Measurements from ENCODE around the gene CYFIP1.

CYFIP1 gene

GRCh38 chr15:22949074-22949547 lies 31.1 kb downstream of the CYFIP1 start:
- peak; percentile 52 for DNase-seq (ENCODE audit: low read depth)

DNA sequence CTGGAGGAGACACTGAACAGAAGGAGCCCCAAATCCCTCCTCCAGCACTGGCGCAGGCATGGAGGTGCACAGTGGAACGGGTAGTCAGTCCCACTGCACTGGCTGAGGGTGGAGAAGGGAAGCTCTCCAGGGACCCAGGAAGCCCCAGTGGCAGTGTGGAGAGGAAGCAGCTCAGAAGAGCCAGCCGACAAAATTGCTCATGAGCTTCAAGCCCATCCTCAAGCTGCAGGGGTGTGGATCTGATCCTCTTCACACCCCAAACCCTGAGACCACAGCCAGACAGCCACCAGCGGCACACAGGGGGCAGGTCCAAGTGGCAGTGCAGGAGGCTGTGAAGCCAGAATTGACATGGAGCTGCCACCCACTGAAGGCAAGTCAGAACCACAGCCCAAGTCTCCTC lies 32.1 kb downstream of the CYFIP1 start:
- DNase-seq (ENCODE audit: low read depth) = no peak

DNA sequence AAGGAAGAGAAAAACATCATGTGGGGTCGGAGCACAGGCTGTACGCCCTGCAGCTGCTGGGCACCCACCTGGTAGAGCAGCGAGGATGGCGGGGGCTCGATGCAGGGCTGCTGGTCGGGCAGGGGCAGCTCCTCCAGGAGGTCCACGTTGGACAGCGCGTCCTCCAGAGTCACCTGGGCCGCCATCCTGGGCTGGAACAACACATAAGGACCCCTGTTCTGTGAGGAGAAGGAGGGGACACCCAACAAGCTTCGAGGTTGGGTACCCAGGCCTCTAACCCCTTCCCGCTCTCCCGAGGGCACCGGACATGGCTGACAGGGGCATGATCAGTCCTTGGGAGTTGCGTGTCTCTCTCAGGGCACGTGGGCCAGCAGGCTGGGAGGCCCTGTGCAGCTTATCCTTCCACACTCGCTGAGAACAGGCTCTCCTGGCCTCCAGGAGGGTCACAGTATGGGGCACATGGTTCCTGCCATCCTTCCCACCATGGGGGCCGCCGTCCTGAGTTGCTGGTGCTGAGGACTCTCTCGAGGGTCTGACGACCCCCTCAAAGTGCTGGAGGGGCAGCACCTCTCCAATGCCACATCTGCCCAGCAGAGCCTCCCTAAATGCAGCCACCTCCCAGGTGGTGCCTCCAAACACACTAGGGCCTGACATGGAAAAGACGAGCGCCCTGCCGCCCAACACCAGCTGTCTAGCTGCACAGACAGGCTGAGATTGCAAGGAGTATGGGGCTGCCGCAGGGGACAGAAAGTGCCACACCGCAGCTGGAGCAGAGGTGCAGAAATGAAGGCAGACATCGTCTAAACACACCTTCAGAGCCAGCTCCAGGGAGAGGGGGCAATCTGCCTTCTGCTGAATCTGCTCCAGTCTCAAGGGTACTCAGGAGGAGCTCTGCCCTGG lies 32.8 kb downstream of the CYFIP1 start:
- no peak for DNase-seq (ENCODE audit: low read depth)

GRCh38 chr15:22945071-22945470 lies 35.1 kb downstream of the CYFIP1 start:
- DNase-seq (ENCODE audit: low read depth) = no peak

- no peak for DNase-seq (ENCODE audit: low read depth)
These were observed 35.5 kb downstream of the CYFIP1 start for GRCh38 chr15:22944651-22945050.

- DNase-seq (ENCODE audit: low read depth) = no peak
These were observed 37.3 kb downstream of the CYFIP1 start for GRCh38 chr15:22942877-22943276.

- no peak for DNase-seq (ENCODE audit: low read depth)
These were observed 37.8 kb downstream of the CYFIP1 start for GRCh38 chr15:22942306-22942855.

DNA sequence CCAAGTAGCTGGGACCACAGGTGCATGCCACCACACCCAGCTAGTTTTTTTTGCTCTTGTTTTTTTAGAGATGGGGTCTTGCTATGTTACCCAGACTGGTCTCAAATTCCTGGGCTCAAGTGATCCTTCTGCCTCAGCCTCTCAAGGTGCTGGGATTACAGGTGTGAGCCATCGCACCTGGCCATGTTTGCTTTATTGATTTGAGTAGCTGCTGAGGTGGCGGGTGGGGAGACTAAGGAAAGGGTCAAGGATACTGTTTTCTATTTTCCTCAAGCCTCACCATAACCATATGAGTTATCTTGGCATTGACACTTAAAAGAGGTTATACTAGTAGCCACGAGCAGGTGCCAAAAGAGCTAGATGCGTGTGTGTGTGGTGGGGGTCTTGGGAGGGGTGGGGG lies 39.0 kb downstream of the CYFIP1 start:
- no peak for DNase-seq (ENCODE audit: low read depth)

DNA sequence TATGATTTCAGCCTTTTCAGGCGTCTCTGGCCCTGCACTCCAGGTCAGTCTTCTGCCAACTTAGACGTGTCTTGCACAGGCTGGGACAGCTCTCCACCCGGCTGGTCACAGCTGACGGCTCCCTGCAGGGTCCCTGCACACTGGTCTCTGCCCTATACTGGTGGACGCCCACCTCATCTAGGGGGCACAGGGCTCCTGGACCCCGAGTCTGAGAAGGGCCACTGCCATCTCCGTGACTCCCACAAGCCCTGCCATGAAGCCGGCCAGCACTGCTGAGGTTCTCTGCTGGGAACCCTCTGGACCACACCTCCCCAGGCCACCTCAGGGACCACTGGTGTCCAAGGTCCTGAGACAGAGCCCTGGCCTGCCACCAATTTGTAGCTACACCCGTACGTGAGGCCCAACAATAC lies 40.5 kb downstream of the CYFIP1 start:
- no peak for DNase-seq (ENCODE audit: low read depth)

GRCh38 chr15:22939051-22939450 lies 41.1 kb downstream of the CYFIP1 start:
- DNase-seq (ENCODE audit: low read depth) = no peak

DNA sequence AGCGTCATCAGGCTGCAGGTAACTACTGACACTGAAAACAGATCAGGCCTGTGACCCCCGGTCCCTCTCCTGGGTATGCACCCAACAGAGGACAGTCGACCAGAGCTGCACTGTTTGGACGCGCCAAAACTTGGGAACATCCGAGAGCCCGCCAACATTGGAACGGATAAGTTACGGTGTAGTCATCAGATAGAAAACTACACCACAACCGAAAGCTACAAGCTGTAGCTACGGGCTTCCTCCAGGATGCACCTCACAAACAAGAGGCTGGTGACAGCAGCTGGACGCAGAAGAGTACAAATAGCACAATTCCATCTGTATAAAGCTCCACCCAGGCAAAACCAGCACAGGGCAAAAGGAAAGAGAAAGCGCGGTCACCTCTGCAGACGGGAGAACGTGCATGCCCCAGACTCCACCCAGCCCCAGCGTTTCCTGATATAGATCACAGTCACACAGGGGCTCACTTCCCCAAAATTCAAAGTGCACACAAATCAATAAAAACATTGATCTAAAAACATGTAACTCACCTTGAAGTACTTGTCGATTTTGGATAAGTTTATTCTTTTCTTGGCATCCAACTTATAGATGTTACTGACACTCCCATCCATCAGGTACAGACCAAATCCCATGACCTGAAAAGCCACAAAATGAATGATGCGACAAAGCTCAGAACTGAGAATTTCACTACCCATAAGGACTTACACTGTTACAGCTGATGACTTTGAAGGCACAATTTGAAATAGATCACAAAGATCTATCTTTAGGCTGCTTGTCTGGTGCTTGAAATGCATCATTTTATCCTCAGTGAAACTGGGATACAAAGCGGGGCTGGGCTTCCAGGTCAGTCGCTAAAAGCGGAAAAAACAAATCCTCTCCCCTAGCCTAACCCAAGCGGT lies 43.3 kb downstream of the CYFIP1 start:
- no peak for DNase-seq (ENCODE audit: low read depth)

DNA sequence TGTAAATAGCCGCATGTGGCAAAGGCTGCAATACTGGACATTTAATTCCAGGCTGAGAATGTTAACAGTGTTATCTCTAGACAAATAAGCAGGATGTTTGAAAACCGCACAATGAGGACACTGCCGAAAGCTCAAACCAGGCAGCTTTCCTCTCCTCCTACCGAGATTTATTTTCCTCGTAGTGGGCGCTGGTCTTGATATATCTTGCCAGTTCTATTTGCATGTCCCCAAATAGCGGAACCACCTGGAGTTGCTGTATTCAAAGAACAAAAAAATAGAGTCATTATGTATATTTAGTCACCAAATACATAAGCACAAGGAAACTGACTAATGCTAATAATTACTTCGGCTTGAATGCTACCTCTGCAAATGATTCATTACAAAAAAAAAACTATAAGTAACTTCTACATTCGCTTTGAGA lies 46.5 kb downstream of the CYFIP1 start:
- no peak for DNase-seq (ENCODE audit: low read depth)

- DNase-seq (ENCODE audit: low read depth) = no peak
These were observed 48.2 kb downstream of the CYFIP1 start for GRCh38 chr15:22931784-22932536.

- DNase-seq (ENCODE audit: low read depth) = no peak
These were observed 49.2 kb downstream of the CYFIP1 start for GRCh38 chr15:22930782-22931484.

DNA sequence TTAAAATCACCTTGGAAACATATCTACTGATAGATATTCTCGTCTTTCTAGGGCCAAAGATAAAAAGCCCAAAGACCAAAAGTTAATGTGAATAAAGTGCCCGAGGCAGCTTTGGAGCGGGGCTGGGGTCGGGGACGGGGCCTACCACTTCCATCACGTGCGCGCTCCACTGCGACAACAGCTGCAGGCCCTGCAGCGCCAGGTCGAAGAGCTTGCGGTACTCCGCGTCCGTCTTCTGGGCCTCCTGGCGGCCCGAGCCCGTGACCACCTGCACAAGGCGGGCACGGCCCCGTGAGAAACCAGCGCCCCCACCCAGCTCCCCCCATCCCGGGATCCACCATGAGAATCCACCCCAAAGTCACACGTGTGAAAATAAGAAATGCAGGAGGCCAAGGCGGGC lies 52.4 kb downstream of the CYFIP1 start:
- DNase-seq (ENCODE audit: low read depth) = no peak

- no peak for DNase-seq (ENCODE audit: low read depth)
These were observed 54.3 kb downstream of the CYFIP1 start for GRCh38 chr15:22925875-22926274.

GRCh38 chr15:22922003-22922402 lies 58.2 kb downstream of the CYFIP1 start:
- DNase-seq (ENCODE audit: low read depth) = no peak

DNA sequence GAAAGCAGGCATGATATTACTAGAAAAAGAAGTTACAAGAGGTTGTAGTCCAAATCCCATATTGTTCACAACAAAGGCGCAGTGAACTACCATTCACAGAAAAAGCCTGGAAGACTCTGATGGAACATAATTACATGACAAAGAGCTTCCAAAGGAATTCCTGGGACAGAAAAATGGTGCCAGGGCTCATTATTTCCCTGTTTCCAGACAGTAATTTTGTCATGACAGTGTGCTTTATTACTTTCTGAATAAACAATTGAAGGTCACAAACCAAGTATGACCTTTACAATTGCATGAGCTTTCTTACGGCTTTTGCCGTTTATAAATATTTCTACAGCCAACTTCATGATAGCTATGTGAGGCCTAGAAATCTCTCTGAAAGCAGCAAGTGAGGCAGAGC lies 61.0 kb downstream of the CYFIP1 start:
- DNase-seq (ENCODE audit: low read depth) = no peak

DNA sequence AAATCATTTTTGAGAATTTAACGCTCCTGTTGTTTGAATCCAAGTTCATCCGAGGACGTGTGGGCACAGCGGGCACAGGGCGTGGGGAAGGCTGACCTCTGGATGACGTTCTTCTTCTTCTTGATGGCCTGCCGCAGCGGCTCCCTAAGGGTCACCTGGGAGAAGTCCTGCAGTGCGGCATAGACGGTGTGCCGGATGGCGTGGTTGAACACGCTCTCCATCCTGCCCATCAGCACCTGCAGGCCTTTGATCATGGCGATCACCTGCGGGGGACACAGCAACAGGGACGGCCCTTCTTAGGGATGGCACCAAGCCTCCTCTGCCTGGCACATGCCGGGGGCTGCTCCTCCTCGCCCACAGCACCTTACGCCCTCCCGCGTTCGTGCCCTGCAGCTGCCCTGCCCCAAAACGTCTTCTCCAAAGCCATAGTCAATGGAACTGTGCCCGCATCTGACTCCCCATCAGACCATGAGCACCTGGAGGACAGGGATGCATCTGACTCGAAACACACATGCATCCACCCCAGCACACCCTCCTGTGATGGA lies 61.5 kb downstream of the CYFIP1 start:
- no peak for DNase-seq (ENCODE audit: low read depth)

DNA sequence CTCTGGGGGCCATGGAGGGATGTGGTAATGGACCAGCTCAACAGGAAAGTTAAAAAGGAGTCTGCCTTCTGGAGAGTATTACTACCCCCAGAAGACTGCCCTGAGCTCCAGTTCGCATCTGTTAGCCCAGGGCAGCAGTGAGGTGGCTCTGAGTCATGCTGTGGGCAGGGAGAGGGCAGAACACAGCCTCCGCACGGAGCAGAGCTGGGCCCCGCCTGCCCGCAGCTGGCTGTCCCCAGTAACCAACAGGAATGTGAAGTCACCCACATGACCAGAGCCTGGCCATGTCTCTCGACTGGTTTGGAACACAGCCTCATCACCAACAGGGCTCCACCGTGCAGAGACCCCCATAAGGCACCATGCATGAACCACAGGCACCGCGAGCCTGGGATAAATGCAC lies 62.1 kb downstream of the CYFIP1 start:
- peak; percentile 14 for DNase-seq (ENCODE audit: low read depth)

GRCh38 chr15:22917556-22917955 lies 62.6 kb downstream of the CYFIP1 start:
- no peak for DNase-seq (ENCODE audit: low read depth)
